ENCODE measurements around the gene GTF2E1.
A peak's percentile ranks its signal among the peaks of the same experiment; 100 is the strongest.

GTF2E1 gene

DNA sequence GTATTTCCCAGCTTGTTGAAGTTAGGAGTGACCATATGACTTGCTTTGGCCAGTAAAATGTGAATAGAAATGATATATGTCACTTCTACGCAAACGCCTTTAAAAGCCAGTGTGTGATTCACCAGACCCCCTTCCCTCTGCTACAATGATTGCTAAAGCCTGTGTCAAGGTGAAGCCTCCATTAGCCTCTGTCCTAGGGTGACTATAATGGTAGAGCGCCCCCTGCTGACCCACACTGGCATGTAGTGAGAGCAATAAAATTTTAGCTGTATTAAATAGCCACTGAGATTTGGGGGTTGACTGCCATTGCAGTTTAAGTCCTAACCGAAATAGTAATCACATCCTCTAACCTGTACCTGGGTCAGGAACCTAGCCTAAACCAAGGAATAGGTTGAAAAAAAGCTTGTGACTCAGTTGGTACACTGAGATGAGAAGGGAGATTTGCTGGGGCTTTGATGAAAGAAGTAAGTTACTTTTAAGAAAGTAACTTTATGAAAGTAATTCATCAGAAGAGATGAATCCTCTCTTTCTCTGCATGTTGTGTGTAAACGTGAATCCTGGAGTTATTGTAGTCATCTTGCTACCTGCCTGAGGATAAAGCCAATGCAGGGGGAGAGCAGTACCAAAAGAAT lies 52.6 kb downstream of the GTF2E1 start:
- H3K4me3 ChIP-seq (ENCODE audit: insufficient read depth, low read depth, low read length, poor library complexity, severe bottlenecking): no peak overlapping the region
- H3K9me3 ChIP-seq (ENCODE audit: control insufficient read depth, low read length): no peaks in the 10 kb centered on the region
- no peaks in the 10 kb centered on the region for H3K27me3 ChIP-seq (replicated peaks; ENCODE audit: control insufficient read depth, insufficient read depth, low read length, poor library complexity, severe bottlenecking)
- no peak overlapping the region for H3K27ac ChIP-seq (ENCODE audit: insufficient read depth, low read length, poor library complexity, severe bottlenecking)
- no peaks in the 10 kb centered on the region for H3K36me3 ChIP-seq (ENCODE audit: control insufficient read depth, insufficient read depth, low read length)
- H3K4me1 ChIP-seq (ENCODE audit: control insufficient read depth, insufficient read depth, low read length, poor library complexity, severe bottlenecking): no peaks in the 10 kb centered on the region
- peak; percentile 55 to 75 (median 64) for DNase-seq

- Histone ChIP-seq H3K4me3 (ENCODE audit: insufficient read depth, low read depth, low read length, poor library complexity, severe bottlenecking) (no peak overlapping the region), H3K36me3 (ENCODE audit: control insufficient read depth, insufficient read depth, low read length) (no peaks in the 10 kb centered on the region), H3K27me3 (replicated peaks; ENCODE audit: control insufficient read depth, insufficient read depth, low read length, poor library complexity, severe bottlenecking) (no peaks in the 10 kb centered on the region), H3K27ac (ENCODE audit: insufficient read depth, low read length, poor library complexity, severe bottlenecking) (no peak overlapping the region), H3K9me3 (ENCODE audit: control insufficient read depth, low read length) (no peaks in the 10 kb centered on the region), H3K4me1 (ENCODE audit: control insufficient read depth, insufficient read depth, low read length, poor library complexity, severe bottlenecking) (no peaks in the 10 kb centered on the region)
- DNase-seq: no peak
Observed at GRCh38 chr3:120795959-120796358, 53.4 kb downstream of the GTF2E1 start.

GRCh38 chr3:120796976-120797375 lies 54.4 kb downstream of the GTF2E1 start:
- no peaks in the 10 kb centered on the region for H3K4me1 ChIP-seq (ENCODE audit: control insufficient read depth, insufficient read depth, low read length, poor library complexity, severe bottlenecking)
- H3K27me3 ChIP-seq (replicated peaks; ENCODE audit: control insufficient read depth, insufficient read depth, low read length, poor library complexity, severe bottlenecking): no peaks in the 10 kb centered on the region
- H3K27ac ChIP-seq (ENCODE audit: insufficient read depth, low read length, poor library complexity, severe bottlenecking): no peak overlapping the region
- no peak for DNase-seq
- H3K4me3 ChIP-seq (ENCODE audit: insufficient read depth, low read depth, low read length, poor library complexity, severe bottlenecking): no peak overlapping the region
- no peaks in the 10 kb centered on the region for H3K9me3 ChIP-seq (ENCODE audit: control insufficient read depth, low read length)
- H3K36me3 ChIP-seq (ENCODE audit: control insufficient read depth, insufficient read depth, low read length): no peaks in the 10 kb centered on the region

GRCh38 chr3:120797857-120798256 lies 55.3 kb downstream of the GTF2E1 start:
- Histone ChIP-seq H3K27ac (ENCODE audit: insufficient read depth, low read length, poor library complexity, severe bottlenecking) (no peak overlapping the region), H3K36me3 (ENCODE audit: control insufficient read depth, insufficient read depth, low read length) (no peaks in the 10 kb centered on the region)
- DNase-seq: no peak

DNA sequence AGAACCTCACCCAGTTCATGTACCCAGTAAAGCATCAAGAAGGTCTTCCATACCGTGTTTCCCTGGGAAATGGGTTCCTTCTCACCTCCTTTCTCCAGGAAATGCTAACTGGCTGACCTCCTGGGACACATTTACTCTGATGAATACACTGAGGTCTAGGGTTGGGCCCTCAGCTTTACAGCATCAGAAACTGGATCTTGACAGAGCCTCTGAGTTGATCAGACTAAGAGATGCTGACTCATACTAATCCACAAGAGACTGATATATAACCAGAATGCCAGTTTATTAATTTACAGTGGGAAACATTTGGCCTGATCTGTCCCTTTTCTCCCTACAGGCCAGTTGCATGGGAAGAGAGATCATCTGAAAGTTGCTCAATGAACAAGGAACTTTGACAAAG lies 55.8 kb downstream of the GTF2E1 start:
- no peak overlapping the region for H3K27ac ChIP-seq (ENCODE audit: insufficient read depth, low read length, poor library complexity, severe bottlenecking)
- no peaks in the 10 kb centered on the region for H3K27me3 ChIP-seq (replicated peaks; ENCODE audit: control insufficient read depth, insufficient read depth, low read length, poor library complexity, severe bottlenecking)
- no peaks in the 10 kb centered on the region for H3K4me1 ChIP-seq (ENCODE audit: control insufficient read depth, insufficient read depth, low read length, poor library complexity, severe bottlenecking)
- no peak for DNase-seq
- no peaks in the 10 kb centered on the region for H3K36me3 ChIP-seq (ENCODE audit: control insufficient read depth, insufficient read depth, low read length)
- H3K4me3 ChIP-seq (ENCODE audit: insufficient read depth, low read depth, low read length, poor library complexity, severe bottlenecking): no peak overlapping the region
- H3K9me3 ChIP-seq (ENCODE audit: control insufficient read depth, low read length): no peaks in the 10 kb centered on the region

More at GRCh38 chr3:120797857-120798256, 55.3 kb downstream of the GTF2E1 start:
- Histone ChIP-seq H3K4me1 (ENCODE audit: control insufficient read depth, insufficient read depth, low read length, poor library complexity, severe bottlenecking) (no peaks in the 10 kb centered on the region), H3K9me3 (ENCODE audit: control insufficient read depth, low read length) (no peaks in the 10 kb centered on the region), H3K27me3 (replicated peaks; ENCODE audit: control insufficient read depth, insufficient read depth, low read length, poor library complexity, severe bottlenecking) (no peaks in the 10 kb centered on the region), H3K4me3 (ENCODE audit: insufficient read depth, low read depth, low read length, poor library complexity, severe bottlenecking) (no peak overlapping the region)

- no peak for DNase-seq
- Histone ChIP-seq H3K27ac (ENCODE audit: insufficient read depth, low read length, poor library complexity, severe bottlenecking) (no peak overlapping the region), H3K36me3 (ENCODE audit: control insufficient read depth, insufficient read depth, low read length) (no peaks in the 10 kb centered on the region), H3K4me3 (ENCODE audit: insufficient read depth, low read depth, low read length, poor library complexity, severe bottlenecking) (no peak overlapping the region), H3K9me3 (ENCODE audit: control insufficient read depth, low read length) (no peaks in the 10 kb centered on the region), H3K27me3 (replicated peaks; ENCODE audit: control insufficient read depth, insufficient read depth, low read length, poor library complexity, severe bottlenecking) (no peaks in the 10 kb centered on the region), H3K4me1 (ENCODE audit: control insufficient read depth, insufficient read depth, low read length, poor library complexity, severe bottlenecking) (no peaks in the 10 kb centered on the region)
Observed at GRCh38 chr3:120800625-120801024, 58.1 kb downstream of the GTF2E1 start.

DNA sequence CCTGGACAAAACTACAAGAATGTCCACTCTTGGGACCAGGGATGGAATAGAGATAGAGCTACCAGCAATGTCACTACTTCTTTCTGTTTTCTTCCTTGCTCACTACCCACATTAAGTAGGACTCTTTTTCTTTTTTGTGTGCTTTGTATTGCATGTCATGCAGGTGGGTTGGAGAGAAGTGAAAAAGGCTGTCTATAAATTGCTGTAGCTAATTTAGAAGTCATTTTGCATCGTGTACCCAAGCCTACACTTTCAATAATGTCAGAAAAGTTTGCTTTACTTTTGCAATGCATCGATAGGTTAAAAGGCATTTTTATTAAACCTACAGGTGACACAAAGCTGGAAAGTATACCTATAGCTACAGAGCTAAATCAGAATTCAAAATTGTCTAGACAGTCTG lies 58.9 kb downstream of the GTF2E1 start:
- no peaks in the 10 kb centered on the region for H3K4me1 ChIP-seq (ENCODE audit: control insufficient read depth, insufficient read depth, low read length, poor library complexity, severe bottlenecking)
- H3K4me3 ChIP-seq (ENCODE audit: insufficient read depth, low read depth, low read length, poor library complexity, severe bottlenecking): no peak overlapping the region
- H3K27me3 ChIP-seq (replicated peaks; ENCODE audit: control insufficient read depth, insufficient read depth, low read length, poor library complexity, severe bottlenecking): no peaks in the 10 kb centered on the region
- no peaks in the 10 kb centered on the region for H3K36me3 ChIP-seq (ENCODE audit: control insufficient read depth, insufficient read depth, low read length)
- no peak for DNase-seq
- no peak overlapping the region for H3K27ac ChIP-seq (ENCODE audit: insufficient read depth, low read length, poor library complexity, severe bottlenecking)
- H3K9me3 ChIP-seq (ENCODE audit: control insufficient read depth, low read length): no peaks in the 10 kb centered on the region

- H3K9me3 ChIP-seq (ENCODE audit: control insufficient read depth, low read length): no peaks in the 10 kb centered on the region
- H3K27me3 ChIP-seq (replicated peaks; ENCODE audit: control insufficient read depth, insufficient read depth, low read length, poor library complexity, severe bottlenecking): no peaks in the 10 kb centered on the region
- no peaks in the 10 kb centered on the region for H3K4me1 ChIP-seq (ENCODE audit: control insufficient read depth, insufficient read depth, low read length, poor library complexity, severe bottlenecking)
- no peak for DNase-seq
- H3K27ac ChIP-seq (ENCODE audit: insufficient read depth, low read length, poor library complexity, severe bottlenecking): no peak overlapping the region
- H3K36me3 ChIP-seq (ENCODE audit: control insufficient read depth, insufficient read depth, low read length): no peaks in the 10 kb centered on the region
- no peak overlapping the region for H3K4me3 ChIP-seq (ENCODE audit: insufficient read depth, low read depth, low read length, poor library complexity, severe bottlenecking)
Observed at GRCh38 chr3:120802916-120803315, 60.4 kb downstream of the GTF2E1 start.

DNA sequence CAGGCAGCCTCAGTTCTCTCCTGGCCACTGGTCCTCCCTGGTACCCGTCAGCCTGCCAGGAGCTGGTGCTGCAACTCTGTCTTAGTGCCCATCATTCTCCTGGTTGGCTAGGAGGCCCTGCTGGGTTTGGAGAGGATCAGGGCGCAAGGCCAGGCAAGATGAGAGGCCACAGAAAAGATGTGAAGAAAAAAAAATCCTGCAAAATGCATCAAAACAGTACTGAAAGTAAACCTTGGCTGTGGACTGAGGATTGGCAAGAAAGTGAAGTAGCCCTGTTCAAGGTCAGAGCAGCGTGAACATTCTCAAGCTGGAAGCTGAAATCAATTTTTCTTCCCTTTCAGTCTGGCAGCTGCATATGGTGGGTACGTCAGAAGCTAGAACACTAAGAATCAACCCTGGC lies 74.2 kb downstream of the GTF2E1 start:
- H3K27ac ChIP-seq (ENCODE audit: insufficient read depth, low read length, poor library complexity, severe bottlenecking): no peak overlapping the region
- H3K4me1 ChIP-seq (ENCODE audit: control insufficient read depth, insufficient read depth, low read length, poor library complexity, severe bottlenecking): no peaks in the 10 kb centered on the region
- DNase-seq: no peak
- H3K9me3 ChIP-seq (ENCODE audit: control insufficient read depth, low read length): no peaks in the 10 kb centered on the region
- H3K4me3 ChIP-seq (ENCODE audit: insufficient read depth, low read depth, low read length, poor library complexity, severe bottlenecking): no peak overlapping the region
- H3K36me3 ChIP-seq (ENCODE audit: control insufficient read depth, insufficient read depth, low read length): no peaks in the 10 kb centered on the region
- no peaks in the 10 kb centered on the region for H3K27me3 ChIP-seq (replicated peaks; ENCODE audit: control insufficient read depth, insufficient read depth, low read length, poor library complexity, severe bottlenecking)

GRCh38 chr3:120820748-120821147 lies 78.2 kb downstream of the GTF2E1 start:
- Histone ChIP-seq H3K9me3 (ENCODE audit: control insufficient read depth, low read length) (no peaks in the 10 kb centered on the region), H3K27ac (ENCODE audit: insufficient read depth, low read length, poor library complexity, severe bottlenecking) (no peak overlapping the region), H3K4me3 (ENCODE audit: insufficient read depth, low read depth, low read length, poor library complexity, severe bottlenecking) (no peak overlapping the region), H3K36me3 (ENCODE audit: control insufficient read depth, insufficient read depth, low read length) (no peaks in the 10 kb centered on the region), H3K4me1 (ENCODE audit: control insufficient read depth, insufficient read depth, low read length, poor library complexity, severe bottlenecking) (no peaks in the 10 kb centered on the region), H3K27me3 (replicated peaks; ENCODE audit: control insufficient read depth, insufficient read depth, low read length, poor library complexity, severe bottlenecking) (no peaks in the 10 kb centered on the region)
- DNase-seq: no peak

Measured in effector memory CD4-positive, alpha-beta T cell (primary cell).